ENCODE measurements around the gene KIF24.
A peak's percentile ranks its signal among the peaks of the same experiment; 100 is the strongest.

Gene KIF24

GRCh38 chr9:34328987-34329832, at the start of gene KIF24, which contains the start of gene NUDT2:
KIF24 (minus strand) TSS chr9:34329268; CDS start chr9:34311346, 17,922 bp downstream.
NUDT2 (plus strand) TSS chr9:34329569; CDS start chr9:34339040, 9,471 bp downstream.
- H3K9me3 Mint-ChIP-seq (ENCODE audit: low read depth) = no peaks in the 10 kb centered on the region
- no peaks in the 10 kb centered on the region for H3K27me3 Mint-ChIP-seq
- H3K4me3 Mint-ChIP-seq = peak within 1 kb of the TSS; percentile 97

GRCh38 chr9:34378376-34379060, 49.5 kb upstream of the KIF24 start:
- Mint-ChIP-seq H3K27ac (no peak overlapping the region), H3K27me3 (no peaks in the 10 kb centered on the region), H3K4me1 (ENCODE audit: low read depth) (peaks cover 41% of the 10 kb centered on the region), H3K9me3 (ENCODE audit: low read depth) (no peaks in the 10 kb centered on the region), H3K36me3 (no peaks in the 10 kb centered on the region), H3K4me3 (peak overlapping the region; percentile 60)

More at GRCh38 chr9:34328987-34329832, at the start of gene KIF24, which contains the start of gene NUDT2:
- peaks cover 29% of the 10 kb centered on the region for H3K4me1 Mint-ChIP-seq (ENCODE audit: low read depth)
- peak within 1 kb of the TSS; percentile 88 for H3K27ac Mint-ChIP-seq
- no peaks in the 10 kb centered on the region for H3K36me3 Mint-ChIP-seq

GRCh38 chr9:34377404-34377746, 48.3 kb upstream of the KIF24 start:
- Mint-ChIP-seq H3K9me3 (ENCODE audit: low read depth) (no peaks in the 10 kb centered on the region), H3K27me3 (no peaks in the 10 kb centered on the region), H3K27ac (no peak overlapping the region), H3K4me1 (ENCODE audit: low read depth) (peaks cover 41% of the 10 kb centered on the region), H3K4me3 (peak overlapping the region; percentile 92), H3K36me3 (no peaks in the 10 kb centered on the region)

GRCh38 chr9:34376596-34377403, 47.7 kb upstream of the KIF24 start, which contains the start of gene MYORG:
MYORG (minus strand) TSS chr9:34376898; CDS start chr9:34372943, 3,955 bp downstream.
- Mint-ChIP-seq H3K27ac (peak within 1 kb of the TSS; percentile 58), H3K27me3 (no peaks in the 10 kb centered on the region), H3K4me3 (peak within 1 kb of the TSS; percentile 92), H3K4me1 (ENCODE audit: low read depth) (peaks cover 41% of the 10 kb centered on the region), H3K9me3 (ENCODE audit: low read depth) (no peaks in the 10 kb centered on the region), H3K36me3 (no peaks in the 10 kb centered on the region)

DNA sequence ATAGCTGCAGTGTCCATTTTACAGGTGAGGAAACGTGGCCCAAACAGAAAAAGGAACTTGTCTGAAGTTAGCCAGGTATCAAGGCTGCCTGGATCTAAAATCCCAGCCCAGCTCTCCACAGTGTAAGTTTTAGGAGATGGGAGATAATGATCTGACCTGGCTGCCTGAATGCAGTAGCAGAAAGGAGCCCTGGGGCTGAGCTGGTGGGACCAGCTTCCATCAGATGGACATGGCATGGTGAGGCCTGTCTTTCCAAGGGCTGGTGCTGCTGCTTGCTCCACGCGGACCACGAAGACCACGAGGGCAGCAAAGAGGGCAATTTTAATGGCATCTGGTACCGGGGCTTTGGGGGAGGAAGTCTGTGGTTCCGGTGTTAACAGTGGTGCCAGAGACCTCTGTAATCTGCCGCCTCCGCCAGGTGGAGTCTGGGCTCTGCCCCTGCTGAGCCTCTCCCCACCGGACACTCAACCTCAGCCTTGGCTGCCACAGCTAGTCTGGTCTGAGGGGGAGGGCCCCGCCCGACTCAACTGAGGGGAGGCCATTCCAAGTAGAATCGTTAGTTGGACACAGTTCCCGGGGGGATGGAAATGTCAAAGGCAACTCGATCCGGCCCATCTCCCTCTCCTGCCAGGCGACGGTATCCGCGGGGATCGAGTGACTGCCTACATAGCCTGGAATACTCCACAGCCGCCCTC, 47.0 kb upstream of the KIF24 start:
- no peaks in the 10 kb centered on the region for H3K27me3 Mint-ChIP-seq
- H3K9me3 Mint-ChIP-seq (ENCODE audit: low read depth) = no peaks in the 10 kb centered on the region
- peak overlapping the region; percentile 58 for H3K27ac Mint-ChIP-seq
- peaks cover 36% of the 10 kb centered on the region for H3K4me1 Mint-ChIP-seq (ENCODE audit: low read depth)
- peak overlapping the region; percentile 92 for H3K4me3 Mint-ChIP-seq
- no peaks in the 10 kb centered on the region for H3K36me3 Mint-ChIP-seq

- Mint-ChIP-seq H3K27ac (no peak overlapping the region), H3K36me3 (no peaks in the 10 kb centered on the region), H3K27me3 (no peaks in the 10 kb centered on the region), H3K9me3 (ENCODE audit: low read depth) (no peaks in the 10 kb centered on the region), H3K4me3 (peak overlapping the region; percentile 92), H3K4me1 (ENCODE audit: low read depth) (peaks cover 31% of the 10 kb centered on the region)
Measured at GRCh38 chr9:34374905-34375552, 46.0 kb upstream of the KIF24 start.

DNA sequence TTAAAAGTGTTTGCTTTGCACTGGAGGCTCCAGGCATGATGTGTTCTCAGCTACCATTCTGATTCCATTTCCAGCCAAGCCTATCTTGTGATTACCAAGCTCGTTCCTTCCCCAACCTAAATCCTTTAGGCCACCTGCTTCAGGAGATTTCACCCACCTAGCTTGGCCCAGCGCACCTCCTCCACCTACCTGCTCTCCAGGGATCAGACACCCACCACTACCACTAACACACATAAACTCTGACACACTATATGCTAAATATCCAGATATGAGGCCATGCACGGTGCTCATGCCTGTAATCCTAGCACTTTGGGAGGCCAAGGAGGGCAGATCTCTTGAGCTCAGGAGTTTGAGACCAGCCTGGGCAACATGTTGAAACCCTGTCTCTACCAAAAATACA, 45.3 kb upstream of the KIF24 start:
- Mint-ChIP-seq H3K9me3 (ENCODE audit: low read depth) (no peaks in the 10 kb centered on the region), H3K4me3 (no peak overlapping the region), H3K27me3 (no peaks in the 10 kb centered on the region), H3K27ac (no peak overlapping the region), H3K36me3 (no peaks in the 10 kb centered on the region), H3K4me1 (ENCODE audit: low read depth) (peaks cover 25% of the 10 kb centered on the region)

- no peak overlapping the region for H3K27ac Mint-ChIP-seq
Measured at GRCh38 chr9:34373749-34374148, 44.7 kb upstream of the KIF24 start.

DNA sequence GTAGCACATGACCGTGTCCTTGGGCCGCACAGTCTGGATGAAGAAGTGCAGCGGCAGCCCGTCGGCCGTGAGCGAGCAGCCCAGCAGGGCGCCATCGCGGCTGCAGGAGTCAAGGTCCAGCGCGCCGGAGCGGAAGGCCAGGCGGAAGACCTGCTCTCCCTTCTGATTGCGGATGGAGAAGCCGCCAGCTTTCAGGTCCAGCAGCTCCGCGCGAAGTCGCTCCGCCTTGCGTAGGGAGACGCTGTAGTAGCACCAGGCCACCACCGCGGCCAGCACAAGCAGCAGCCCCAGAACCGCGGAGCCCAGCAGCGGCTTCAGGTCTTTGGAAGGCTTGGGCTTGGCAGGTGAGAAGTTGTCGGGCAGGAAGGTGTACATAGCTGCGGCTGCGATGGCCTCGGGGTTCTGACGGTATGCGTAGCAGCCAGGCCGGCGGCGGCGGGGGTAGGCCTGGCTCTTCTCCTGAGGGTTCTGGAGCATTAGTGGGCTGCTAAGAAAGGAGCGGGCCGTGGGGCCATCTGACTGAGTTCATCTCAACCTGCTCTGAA, 43.5 kb upstream of the KIF24 start:
- H3K9me3 Mint-ChIP-seq (ENCODE audit: low read depth) = no peaks in the 10 kb centered on the region
- peaks cover 7% of the 10 kb centered on the region for H3K36me3 Mint-ChIP-seq
- no peaks in the 10 kb centered on the region for H3K27me3 Mint-ChIP-seq
- no peak overlapping the region for H3K27ac Mint-ChIP-seq
- peaks cover 16% of the 10 kb centered on the region for H3K4me1 Mint-ChIP-seq (ENCODE audit: low read depth)
- H3K4me3 Mint-ChIP-seq = no peak overlapping the region

More at GRCh38 chr9:34373749-34374148, 44.7 kb upstream of the KIF24 start:
- peaks cover 22% of the 10 kb centered on the region for H3K4me1 Mint-ChIP-seq (ENCODE audit: low read depth)
- H3K36me3 Mint-ChIP-seq = peaks cover under 1% of the 10 kb centered on the region
- no peaks in the 10 kb centered on the region for H3K9me3 Mint-ChIP-seq (ENCODE audit: low read depth)
- no peaks in the 10 kb centered on the region for H3K27me3 Mint-ChIP-seq
- no peak overlapping the region for H3K4me3 Mint-ChIP-seq

GRCh38 chr9:34371886-34372466, 42.9 kb upstream of the KIF24 start:
- Mint-ChIP-seq H3K36me3 (peaks cover 7% of the 10 kb centered on the region), H3K27me3 (no peaks in the 10 kb centered on the region), H3K4me3 (no peak overlapping the region), H3K27ac (no peak overlapping the region), H3K4me1 (ENCODE audit: low read depth) (peaks cover 13% of the 10 kb centered on the region), H3K9me3 (ENCODE audit: low read depth) (no peaks in the 10 kb centered on the region)

DNA sequence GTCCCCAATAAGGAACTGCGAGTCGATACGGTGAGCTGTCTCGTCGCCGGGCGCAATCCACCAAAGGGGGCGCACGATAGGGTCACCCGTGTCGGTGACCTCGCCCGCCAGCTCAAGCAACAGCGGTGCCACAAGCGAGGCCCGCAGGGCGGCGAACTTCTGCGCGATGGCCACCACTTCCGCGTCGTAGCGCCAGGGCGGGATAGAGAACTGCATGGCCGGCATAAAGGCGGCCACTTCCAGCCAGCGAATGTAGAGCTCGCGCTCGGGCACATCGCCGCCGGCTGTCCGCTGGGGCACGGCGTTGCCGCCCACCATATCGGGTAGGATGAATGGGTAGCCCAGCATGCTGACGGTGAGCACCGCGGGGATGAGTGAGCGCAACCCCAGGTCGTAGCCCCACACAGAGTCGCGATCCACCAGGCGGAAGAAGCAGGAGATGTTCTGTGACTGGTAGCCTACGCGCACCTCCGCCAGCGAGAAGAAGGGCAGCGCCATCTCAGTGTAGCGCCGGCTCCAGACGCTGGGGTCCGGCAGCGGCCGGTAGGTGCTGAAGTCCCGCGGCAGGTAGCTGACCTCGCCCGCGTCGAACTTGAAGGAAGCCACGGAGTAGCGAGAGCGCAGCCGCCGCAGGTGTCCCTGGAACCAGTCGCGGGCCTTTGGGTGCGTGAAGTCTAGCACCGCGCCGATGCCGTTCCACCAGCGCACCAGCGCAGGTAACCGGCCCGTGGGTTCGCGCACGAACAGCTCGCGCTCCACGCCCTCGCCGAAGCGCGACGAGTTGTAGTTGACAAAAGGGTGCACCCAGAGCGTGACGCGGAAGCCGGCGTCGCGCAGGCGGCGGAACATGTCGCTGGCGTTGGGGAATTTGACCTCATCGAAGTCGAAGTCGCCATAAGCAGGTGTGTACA, 42.2 kb upstream of the KIF24 start:
- H3K4me3 Mint-ChIP-seq = no peak overlapping the region
- peaks cover 10% of the 10 kb centered on the region for H3K4me1 Mint-ChIP-seq (ENCODE audit: low read depth)
- H3K27ac Mint-ChIP-seq = no peak overlapping the region
- H3K9me3 Mint-ChIP-seq (ENCODE audit: low read depth) = no peaks in the 10 kb centered on the region
- H3K27me3 Mint-ChIP-seq = no peaks in the 10 kb centered on the region
- peaks cover 7% of the 10 kb centered on the region for H3K36me3 Mint-ChIP-seq

GRCh38 chr9:34370335-34370969, 41.4 kb upstream of the KIF24 start:
- Mint-ChIP-seq H3K27ac (no peak overlapping the region), H3K36me3 (peaks cover 7% of the 10 kb centered on the region), H3K9me3 (ENCODE audit: low read depth) (no peaks in the 10 kb centered on the region), H3K4me3 (no peak overlapping the region), H3K27me3 (no peaks in the 10 kb centered on the region), H3K4me1 (ENCODE audit: low read depth) (peaks cover 2% of the 10 kb centered on the region)
